Embryonic facial prominence (tissue), 1 donor: ENCODE data around the gene OR11H12.
"Not testable (repeated sequence)": the region's sequence is repeated elsewhere in the genome, so short reads cannot be mapped to it uniquely, and the experiment has no call there.

Source experiments
- DNase-seq: peaks from one replicate; pipeline ENCODE4 v3.0.0-alpha.2; 2016; ENCODE audit errors: extremely low spot score

The OR11H12 gene, protein sequence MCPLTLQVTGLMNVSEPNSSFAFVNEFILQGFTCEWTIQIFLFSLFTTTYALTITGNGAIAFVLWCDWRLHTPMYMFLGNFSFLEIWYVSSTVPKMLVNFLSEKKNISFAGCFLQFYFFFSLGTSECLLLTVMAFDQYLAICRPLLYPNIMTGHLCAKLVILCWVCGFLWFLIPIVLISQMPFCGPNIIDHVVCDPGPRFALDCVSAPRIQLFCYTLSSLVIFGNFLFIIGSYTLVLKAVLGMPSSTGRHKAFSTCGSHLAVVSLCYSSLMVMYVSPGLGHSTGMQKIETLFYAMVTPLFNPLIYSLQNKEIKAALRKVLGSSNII

DNA sequence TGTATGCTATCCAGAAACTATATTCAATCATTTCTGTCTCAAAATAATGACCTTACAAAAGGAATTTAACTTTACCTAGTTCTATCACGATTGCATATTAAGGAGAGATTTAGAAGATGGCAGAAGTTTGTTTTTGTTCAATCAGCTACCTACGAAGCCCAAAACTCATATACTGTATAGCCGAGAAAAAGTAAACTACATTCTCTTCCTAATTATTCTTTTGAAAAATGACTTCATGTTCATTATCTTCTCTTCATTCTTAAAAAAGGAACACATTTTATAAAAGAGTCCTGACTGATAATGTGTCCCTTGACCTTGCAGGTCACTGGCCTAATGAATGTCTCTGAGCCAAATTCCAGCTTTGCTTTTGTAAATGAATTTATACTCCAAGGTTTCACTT lies at the start of gene OR11H12:
Gene OR11H12, plus strand, starts transcription at position 301 of the 400 bp plus-strand sequence. Its CDS starts 0 bp downstream, at position 301.
- DNase-seq, result not testable (repeated sequence)

DNA sequence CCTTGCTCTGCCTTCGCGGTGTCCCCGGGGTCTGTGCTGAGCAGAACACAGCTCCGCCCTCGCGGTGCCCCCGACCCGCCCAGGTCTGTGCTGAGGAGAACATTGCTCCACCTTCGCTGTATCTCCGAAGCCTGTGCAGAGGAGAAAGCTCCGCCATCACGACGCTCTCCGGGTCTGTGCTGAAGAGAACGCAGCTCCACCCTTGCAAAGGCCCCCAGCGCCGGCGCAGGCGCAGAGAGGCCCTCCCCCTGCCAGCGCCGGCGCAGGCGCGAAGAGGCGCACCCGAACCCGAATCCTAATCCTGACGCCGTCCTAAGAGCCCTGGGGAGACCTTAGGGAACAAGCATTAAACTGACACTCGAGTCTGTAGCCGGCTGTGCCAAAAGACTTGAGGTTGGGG lies 18.0 kb upstream of the OR11H12 start:
- not testable (repeated sequence) for DNase-seq

- DNase-seq, result not testable (repeated sequence)
These were observed 25.8 kb downstream of the OR11H12 start for GRCh38 chr14:18626610-18627213.

DNA sequence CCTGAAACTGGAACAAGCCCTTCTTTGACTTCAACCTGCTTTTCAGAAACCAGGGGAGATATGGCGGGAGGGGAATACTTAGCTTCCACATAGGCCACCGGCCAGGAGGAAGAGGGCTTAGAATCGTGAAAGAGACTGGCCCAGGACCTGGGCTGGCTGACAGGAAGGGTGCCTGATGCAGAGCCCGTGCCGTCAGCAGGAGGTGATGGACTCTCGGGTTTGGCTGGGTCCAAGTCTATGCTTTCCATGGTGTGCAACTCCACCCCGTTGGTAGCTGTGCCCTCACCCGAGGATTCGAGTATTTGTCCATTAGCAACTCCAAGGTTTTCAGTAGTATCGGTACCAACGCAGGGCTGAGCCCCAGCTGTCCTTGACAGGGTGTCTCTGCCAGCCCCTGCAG lies 35.1 kb downstream of the OR11H12 start:
- not testable (repeated sequence) for DNase-seq

- not testable (repeated sequence) for DNase-seq
These were observed 37.1 kb downstream of the OR11H12 start for GRCh38 chr14:18638032-18638431.

DNA sequence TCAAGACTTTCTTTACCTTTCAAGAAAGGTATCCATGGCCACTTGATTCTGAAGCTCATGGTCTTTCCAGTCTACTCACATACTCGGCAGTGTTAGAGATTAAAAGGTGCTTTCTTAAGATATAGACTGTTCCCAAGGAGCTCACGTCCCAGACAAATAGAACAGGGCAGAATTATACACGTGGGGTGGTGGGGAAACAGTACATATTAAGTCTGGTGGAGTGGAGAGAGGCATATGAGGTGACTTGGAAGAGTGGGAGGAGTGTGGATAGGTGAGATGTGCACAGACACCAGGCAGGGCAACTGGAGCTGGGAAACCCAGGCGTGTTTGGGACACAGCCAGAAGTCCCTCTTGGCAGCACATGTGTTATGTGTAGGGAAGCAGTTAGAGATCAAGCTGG lies 37.9 kb downstream of the OR11H12 start:
- DNase-seq, result not testable (repeated sequence)

DNA sequence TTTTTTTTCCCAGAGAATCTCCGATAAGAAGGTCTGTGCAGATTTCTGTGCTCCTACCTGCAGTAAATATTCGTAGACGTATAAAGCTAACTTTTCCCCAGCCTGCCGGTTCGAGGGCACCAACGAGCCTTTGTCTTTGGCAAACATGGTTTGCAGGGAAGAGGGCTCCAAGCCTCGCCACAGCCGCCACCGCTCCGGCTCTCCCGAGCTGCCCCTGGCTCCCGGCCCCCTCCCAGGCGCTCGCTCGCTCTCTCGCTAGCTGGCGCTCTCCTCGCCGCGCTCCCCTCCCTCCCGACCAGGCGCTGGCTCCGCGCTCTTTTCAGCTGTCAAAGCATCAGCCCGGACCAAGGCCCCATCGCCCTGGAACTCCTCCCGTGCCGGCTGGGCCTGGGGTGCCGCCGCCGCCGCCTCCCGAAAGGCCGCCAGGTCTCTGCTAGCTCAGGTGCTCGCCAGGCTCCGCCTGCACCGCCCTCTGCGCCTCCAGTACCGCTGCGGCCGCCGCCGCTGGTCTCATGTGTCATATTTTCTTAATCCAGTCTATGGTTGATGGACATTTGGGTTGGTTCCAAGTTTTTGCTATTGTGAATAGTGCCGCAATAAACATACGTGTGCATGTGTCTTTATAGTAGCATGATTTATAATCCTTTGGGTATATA lies 45.3 kb downstream of the OR11H12 start:
- DNase-seq, result not testable (repeated sequence)
